Transverse colon (tissue), 4 donors: ENCODE results near the gene KCP. TPM values are rescaled to one million over a fixed set of nuclear protein-coding genes. Genes with fewer than 3 reads are reported as not detected.

ENCODE experiments used
- DNase-seq: peaks from one replicate; pipeline ENCODE4 v3.0.0-alpha.2; 2019
- H3K27ac ChIP-seq, 4 donors: fragments of 200-600 bp; sonication (generic); 2 replicates each; pipeline ENCODE4 v1.5.1; 2016 to 2018; ENCODE audit warnings: inconsistent platforms in 4 of 4
- H3K27me3 ChIP-seq: fragments of 200-600 bp; sonication (generic); 2 replicates; pipeline ENCODE4 v1.5.1; 2017; ENCODE audit warnings: inconsistent platforms
- H3K36me3 ChIP-seq, 4 donors: fragments of 200-600 bp; sonication (generic); 2 replicates each; pipeline ENCODE4 v1.5.1; 2017 to 2019; ENCODE audit warnings: inconsistent platforms in 4 of 4
- H3K4me1 ChIP-seq, 4 donors: fragments of 200-600 bp; sonication (generic); 2 replicates each; pipeline ENCODE4 v1.5.1; 2017 to 2020; ENCODE audit warnings: inconsistent platforms in 4 of 4
- H3K4me3 ChIP-seq, 4 donors: fragments of 200-600 bp; sonication (generic); 1 replicate in 1 of 4; 2 replicates in 3 of 4; pipeline versions ENCODE4 v1.5.1 to v1.6.1; 2017 to 2019; ENCODE audit warnings: inconsistent platforms in 4 of 4
- H3K9me3 ChIP-seq, 2 donors: fragments of 200-600 bp; sonication (generic); 2 replicates each; pipeline ENCODE4 v1.5.1; 2017 to 2019; ENCODE audit warnings: inconsistent platforms in 2 of 2
- CTCF ChIP-seq, 5 experiments: fragments of 200-600 bp in 3 of 5; fragments of 450-650 bp in 2 of 5; sonication (generic) in 3 of 5; IDR thresholded peaks; 1 replicate in 2 of 5; 2 replicates in 3 of 5; pipeline ENCODE4 v1.5.1; 2016 to 2017; ENCODE audit warnings: antibody characterized with exemption in 5 of 5, inconsistent platforms in 3 of 5, mild to moderate bottlenecking in 2 of 5, moderate library complexity in 1 of 5
- EP300 ChIP-seq: sonication (generic); formaldehyde crosslinking; IDR thresholded peaks from one replicate; pipeline ENCODE4 v1.6.1; 2017; ENCODE audit warnings: antibody characterized with exemption, low read depth
- POLR2A ChIP-seq: fragments of 450-650 bp; IDR thresholded peaks from one replicate; pipeline ENCODE4 v1.6.1; 2016; ENCODE audit warnings: antibody characterized with exemption, mild to moderate bottlenecking, moderate library complexity
- POLR2AphosphoS5 ChIP-seq, 3 donors: sonication (generic); formaldehyde crosslinking; IDR thresholded peaks; one replicate each; pipeline ENCODE4 v1.6.1; 2016; ENCODE audit warnings: antibody characterized with exemption in 3 of 3
- WGBS, 2 donors: methylation state at CpG; one replicate each; pipeline ENCODE4 v1.1.5; 2018; ENCODE audit warnings: low coverage in 1 of 2; 5-methylcytosine and 5-hydroxymethylcytosine counted together
- in situ Hi-C, 4 donors: fragments of 200-750 bp; cut with MboI; loops; one replicate each; pipeline versions ENCODE4 v1.15.0 to v1.15.1; 2017; ENCODE audit warnings: low sequenced_read_pairs in 3 of 4, low pct_ligation_motif_present in 1 of 4, low pct_unique_long_range_greater_than_20kb in 1 of 4
- intact Hi-C: fragments of 100-400 bp; cut with DNase I; formaldehyde crosslinking; loops from one replicate; pipeline ENCODE4 v1.15.1; 2023; ENCODE audit warnings: low total_unique reads
- total RNA-seq, 4 donors: library from RNA; depleted of rRNA; stranded (reverse); fragments of >200 nt; gene quantifications; one replicate each; pipeline ENCODE4 v1.1.0, GENCODE V29; 2016

Gene KCP
- total RNA-seq, 4 donors from 2014 or later = 0.32 to 0.75 (median 0.68) TPM; not detected in 1

- TF ChIP-seq EP300 = no peak
- no peak for TF ChIP-seq POLR2AphosphoS5 (IDR thresholded peaks at IDR 0.05)
- no peak for TF ChIP-seq CTCF (IDR thresholded peaks at IDR 0.05)
- no peak for TF ChIP-seq POLR2A
- Histone ChIP-seq H3K36me3 (no peaks in the 10 kb centered on the region), H3K27ac (peak overlapping the region; percentile 54 to 85 (median 71)), H3K4me3 (peak overlapping the region in 2 of 4 donors; percentile 63 to 72), H3K4me1 (peaks cover 4 to 47% (median 20%) of the 10 kb centered on the region in 4 donors), H3K27me3 (peaks cover 22% of the 10 kb centered on the region), H3K9me3 (no peaks in the 10 kb centered on the region)
- in situ Hi-C loops (no loop called here), intact Hi-C loops (no loop called here)
- no peak for DNase-seq
- 60 to 79% methylated on average over 2 to 11 of the region's 17 CpGs for WGBS, 2 donors
Measured at GRCh38 chr7:128937271-128937646, 26.8 kb upstream of the KCP start.

GRCh38 chr7:128936798-128937197, 26.3 kb upstream of the KCP start:
- no peaks in the 10 kb centered on the region for H3K9me3 ChIP-seq
- intact Hi-C loops = no loop called here
- in situ Hi-C loops = no loop called here
- peaks cover 22% of the 10 kb centered on the region for H3K27me3 ChIP-seq
- no peaks in the 10 kb centered on the region for H3K36me3 ChIP-seq
- H3K27ac ChIP-seq = peak overlapping the region in 1 of 4 donors; percentile 75
- H3K4me3 ChIP-seq = no peak overlapping the region
- no peak for TF ChIP-seq POLR2AphosphoS5 (IDR thresholded peaks at IDR 0.05)
- no peak for TF ChIP-seq POLR2A
- TF ChIP-seq CTCF (IDR thresholded peaks at IDR 0.05) = no peak
- no peak for TF ChIP-seq EP300
- no peak for DNase-seq
- H3K4me1 ChIP-seq = peaks cover 4 to 47% (median 20%) of the 10 kb centered on the region in 4 donors
- WGBS, 2 donors = 90% methylated on average over 2 to 4 of the region's 4 CpGs

- 55 to 100% methylated on average over 1 to 6 of the region's 6 CpGs for WGBS, 2 donors
- H3K4me1 ChIP-seq = peaks cover 4 to 47% (median 20%) of the 10 kb centered on the region in 4 donors
- peak overlapping the region; percentile 20 to 43 (median 32) for H3K27ac ChIP-seq
- no peak for DNase-seq
- intact Hi-C loops (no loop called here), in situ Hi-C loops (no loop called here)
- no peaks in the 10 kb centered on the region for H3K36me3 ChIP-seq
- no peaks in the 10 kb centered on the region for H3K9me3 ChIP-seq
- no peak overlapping the region for H3K4me3 ChIP-seq
- H3K27me3 ChIP-seq = peaks cover 22% of the 10 kb centered on the region
- no peak for TF ChIP-seq CTCF (IDR thresholded peaks at IDR 0.05)
- no peak for TF ChIP-seq POLR2A
- no peak for TF ChIP-seq EP300
- no peak for TF ChIP-seq POLR2AphosphoS5 (IDR thresholded peaks at IDR 0.05)
Measured at GRCh38 chr7:128935342-128935730, 24.8 kb upstream of the KCP start.

GRCh38 chr7:128934361-128935341, 24.1 kb upstream of the KCP start:
- Histone ChIP-seq H3K4me3 (no peak overlapping the region), H3K27ac (peak overlapping the region; percentile 20 to 43 (median 32)), H3K27me3 (peaks cover 22% of the 10 kb centered on the region), H3K4me1 (peaks cover 4 to 47% (median 20%) of the 10 kb centered on the region in 4 donors), H3K9me3 (no peaks in the 10 kb centered on the region), H3K36me3 (no peaks in the 10 kb centered on the region)
- peak; percentile 41 for DNase-seq
- TF ChIP-seq POLR2A (no peak), EP300 (no peak), POLR2AphosphoS5 (IDR thresholded peaks at IDR 0.05) (no peak), CTCF (IDR thresholded peaks at IDR 0.05) (no peak)
- 60 to 69% methylated on average over 2 to 14 of the region's 14 CpGs for WGBS, 2 donors
- in situ Hi-C loops = no loop called here
- intact Hi-C loops = no loop called here
